ENCODE results near the gene SH3TC1.

DNA sequence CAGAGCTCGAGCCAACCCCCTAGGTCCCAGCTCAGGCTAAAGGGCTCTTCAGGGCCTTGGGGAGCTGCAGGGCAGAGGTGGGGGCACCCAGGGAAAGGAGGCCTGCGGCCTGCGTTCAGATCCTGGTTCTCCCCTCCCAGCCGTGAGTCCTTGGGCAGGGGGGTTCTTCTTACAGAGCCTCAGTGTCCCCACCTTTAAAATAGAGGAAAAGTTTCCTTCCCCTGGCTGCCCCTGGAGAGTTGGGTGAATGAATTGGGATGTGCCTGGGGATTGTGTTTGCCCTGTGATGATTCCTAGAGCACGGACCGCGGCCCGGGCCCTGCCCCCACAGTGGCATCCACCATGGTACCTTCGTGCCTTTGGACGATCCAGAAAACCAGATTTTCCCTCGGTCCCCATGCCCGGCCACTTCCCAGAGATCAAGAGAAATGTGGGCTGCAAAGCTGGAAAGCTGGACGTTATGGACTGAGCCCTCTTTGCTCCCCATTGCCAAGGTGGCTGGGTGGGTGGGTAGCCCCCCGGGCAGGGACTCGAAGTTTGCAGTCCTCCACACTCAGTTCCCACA lies 81.9 kb downstream of the SH3TC1 start:
- TF ChIP-seq, protein P1, sequence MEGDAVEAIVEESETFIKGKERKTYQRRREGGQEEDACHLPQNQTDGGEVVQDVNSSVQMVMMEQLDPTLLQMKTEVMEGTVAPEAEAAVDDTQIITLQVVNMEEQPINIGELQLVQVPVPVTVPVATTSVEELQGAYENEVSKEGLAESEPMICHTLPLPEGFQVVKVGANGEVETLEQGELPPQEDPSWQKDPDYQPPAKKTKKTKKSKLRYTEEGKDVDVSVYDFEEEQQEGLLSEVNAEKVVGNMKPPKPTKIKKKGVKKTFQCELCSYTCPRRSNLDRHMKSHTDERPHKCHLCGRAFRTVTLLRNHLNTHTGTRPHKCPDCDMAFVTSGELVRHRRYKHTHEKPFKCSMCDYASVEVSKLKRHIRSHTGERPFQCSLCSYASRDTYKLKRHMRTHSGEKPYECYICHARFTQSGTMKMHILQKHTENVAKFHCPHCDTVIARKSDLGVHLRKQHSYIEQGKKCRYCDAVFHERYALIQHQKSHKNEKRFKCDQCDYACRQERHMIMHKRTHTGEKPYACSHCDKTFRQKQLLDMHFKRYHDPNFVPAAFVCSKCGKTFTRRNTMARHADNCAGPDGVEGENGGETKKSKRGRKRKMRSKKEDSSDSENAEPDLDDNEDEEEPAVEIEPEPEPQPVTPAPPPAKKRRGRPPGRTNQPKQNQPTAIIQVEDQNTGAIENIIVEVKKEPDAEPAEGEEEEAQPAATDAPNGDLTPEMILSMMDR (IDR thresholded peaks at IDR 0.05; ENCODE audit: insufficient read depth, low read length, poor library complexity, severe bottlenecking) = no peak
- TF ChIP-seq EZH2phosphoT487 (conservative IDR thresholded peaks at IDR 0.05; ENCODE audit: low read length) = no peak

Data from SU-DHL-6 (cell line).